Adrenal gland (tissue), 12 donors: ENCODE measurements around the gene COA1. TPM values are rescaled to one million over a fixed set of nuclear protein-coding genes. Genes with fewer than 3 reads are reported as not detected.

Experiments
- DNase-seq, 7 donors: peaks; one replicate each; pipeline ENCODE4 v3.0.0-alpha.2; 2019 to 2020
- H3K27ac ChIP-seq, 5 donors: fragments of 200-600 bp; sonication (generic) in 4 of 5; 1 replicate in 3 of 5; 2 replicates in 2 of 5; pipeline versions ENCODE4 v1.5.1 to v1.8.0; 2016 to 2020; ENCODE audit warnings: mild to moderate bottlenecking in 1 of 5
- H3K27me3 ChIP-seq: fragments of 200-600 bp; 2 replicates; pipeline ENCODE4 v1.8.0; 2021
- H3K36me3 ChIP-seq, 2 donors: fragments of 200-600 bp; replicated peaks in 1 of 2; 1 replicate in 1 of 2; 2 replicates in 1 of 2; pipeline versions ENCODE4 v1.5.1 to v1.8.0; 2018 to 2022
- H3K4me1 ChIP-seq, 2 donors: fragments of 200-600 bp; replicated peaks in 1 of 2; 1 replicate in 1 of 2; 2 replicates in 1 of 2; pipeline versions ENCODE4 v1.5.1 to v1.8.0; 2018 to 2021
- H3K4me3 ChIP-seq, 4 donors: fragments of 200-600 bp; sonication (generic) in 3 of 4; one replicate each; pipeline ENCODE4 v1.5.1; 2016 to 2018
- H3K9me3 ChIP-seq, 3 donors: fragments of 200-600 bp; sonication (generic) in 1 of 3; replicated peaks in 1 of 3; 1 replicate in 2 of 3; 2 replicates in 1 of 3; pipeline versions ENCODE4 v1.5.1 to v1.8.0; 2016 to 2021
- CTCF ChIP-seq, 6 experiments: fragments of 450-650 bp in 4 of 6; fragments of 200-600 bp in 2 of 6; sonication (generic) in 1 of 6; IDR thresholded peaks; 1 replicate in 5 of 6; 2 replicates in 1 of 6; pipeline versions ENCODE4 v1.5.1 to v1.8.0; 2016 to 2021; ENCODE audit warnings: antibody characterized with exemption in 6 of 6, mild to moderate bottlenecking in 2 of 6, moderate library complexity in 1 of 6
- POLR2A ChIP-seq, 2 donors: fragments of 450-650 bp; IDR thresholded peaks; one replicate each; pipeline ENCODE4 v1.6.1; 2017; ENCODE audit warnings: antibody characterized with exemption in 2 of 2, mild to moderate bottlenecking in 2 of 2, moderate library complexity in 1 of 2
- WGBS, 4 donors: extraction: QIAGEN DNeasy Blood & Tissue Kit in 2 of 4; methylation state at CpG; one replicate each; pipeline versions ENCODE4 v1.1.5 to v1.1.7; 2013 to 2017; 5-methylcytosine and 5-hydroxymethylcytosine counted together
- intact Hi-C, 2 donors: fragments of 100-400 bp; cut with DNase I; formaldehyde crosslinking; loops; one replicate each; pipeline versions ENCODE4 v1.14.1 to v1.15.0; 2022 to 2023
- polyA plus RNA-seq, 3 donors: library from polyadenylated mRNA; stranded (reverse); fragments of 200-250 nt in 2 of 3; fragments of 350-450 nt in 1 of 3; fragmentation: Illumina TruSeq in 1 of 3; extraction: RNeasy Lipid Tissue Mini Kit (QIAGEN cat#74804) in 1 of 3; gene quantifications; one replicate each; pipeline ENCODE4 v1.2.3, GENCODE V29; 2013 to 2014
- total RNA-seq, 9 donors: library from RNA; depleted of rRNA in 4 of 9; stranded (reverse); fragments of >200 nt in 4 of 9; fragments of 120-200 nt in 1 of 9; fragmentation: NEBNext Ultra II Directional in 1 of 9; extraction: Animal tissue kit (Norgen Biotek cat#: 25700) in 1 of 9; gene quantifications; one replicate each; pipeline versions ENCODE4 v1.1.0 to v1.2.4, GENCODE V29; 2013 to 2023
- donor health status: healthy with polysubstance abuse.
- donor health status: Bipolar disorder and iron deficiency.
- donor health status: DM: yes; HTN: yes; CAD: no.
- donor health status: DM: no; HTN: no; CAD: no.
- donor health status: DM: no; HTN: no; CAD: no.
- donor health status: DM: yes; HTN: yes; CAD: no.

COA1 gene
- total and polyA plus RNA-seq, 12 donors = 19.0 to 60.0 (median 40.2) TPM

DNA sequence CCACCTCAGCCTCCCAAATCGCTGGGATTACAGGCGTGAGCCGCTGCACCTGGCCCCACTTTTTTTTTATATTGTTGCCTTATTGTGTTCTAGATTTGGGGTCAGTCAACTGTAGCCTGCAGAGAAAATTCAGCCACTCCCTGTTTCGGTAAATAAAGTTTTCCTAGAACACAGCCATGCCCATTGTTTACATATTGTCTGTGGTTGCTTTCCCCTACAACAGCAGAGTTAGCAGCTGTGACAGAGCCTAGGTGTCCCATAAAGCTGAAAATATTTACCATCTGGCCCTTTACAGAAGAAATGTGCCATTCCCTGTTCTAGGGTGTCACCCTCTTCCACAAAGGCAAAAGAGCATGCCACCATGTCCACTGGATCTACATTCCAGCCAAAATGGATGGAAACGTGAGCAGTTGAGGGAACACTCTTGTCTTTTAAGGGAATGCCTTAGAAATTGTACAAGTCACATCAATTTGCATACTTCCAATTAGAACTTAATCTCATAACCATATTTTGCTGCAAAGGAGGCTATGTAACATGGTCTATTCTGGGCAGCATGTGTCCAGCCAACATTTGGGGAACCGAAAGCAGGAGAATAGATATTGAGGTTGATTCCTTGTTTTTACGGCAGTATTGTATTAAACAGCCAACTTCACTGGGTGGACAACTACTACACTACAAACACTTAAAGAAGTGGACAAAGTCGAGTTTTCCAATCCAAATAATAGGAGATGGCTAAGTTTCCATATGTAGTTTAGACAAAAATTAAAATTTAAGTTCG lies 18.2 kb upstream of the COA1 start:
- no peaks in the 10 kb centered on the region for H3K4me1 ChIP-seq
- no peaks in the 10 kb centered on the region for H3K9me3 ChIP-seq
- no peak for TF ChIP-seq CTCF (IDR thresholded peaks at IDR 0.05)
- no peak overlapping the region for H3K27ac ChIP-seq
- WGBS, 4 donors = 80 to 87% (median 83%) methylated on average over 9 of the region's 9 CpGs
- H3K4me3 ChIP-seq = no peak overlapping the region
- DNase-seq = no peak
- H3K27me3 ChIP-seq = no peaks in the 10 kb centered on the region
- no peaks in the 10 kb centered on the region for H3K36me3 ChIP-seq
- intact Hi-C loops = no loop called here

DNA sequence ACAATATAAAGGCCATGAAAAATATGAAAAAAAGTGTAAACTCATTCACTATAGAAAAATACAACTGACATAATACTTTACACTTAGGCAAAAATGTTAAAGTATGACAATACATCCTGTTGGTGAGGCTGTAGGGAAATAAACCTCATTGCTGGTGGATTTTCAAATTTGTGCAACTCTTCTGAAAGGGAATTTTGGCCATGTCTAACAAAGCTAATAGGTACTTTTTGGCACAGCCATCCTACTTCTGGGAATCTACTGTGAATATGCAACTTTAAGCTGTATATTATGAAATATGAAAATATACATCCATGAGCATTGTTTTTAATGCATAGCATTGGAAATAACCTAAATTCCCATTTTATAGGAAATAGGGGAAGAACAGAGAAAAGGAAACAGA lies 13.4 kb upstream of the COA1 start:
- H3K4me3 ChIP-seq = no peak overlapping the region
- no peaks in the 10 kb centered on the region for H3K4me1 ChIP-seq
- intact Hi-C loops = no loop called here
- TF ChIP-seq CTCF (IDR thresholded peaks at IDR 0.05) (no peak), POLR2A (IDR thresholded peaks at IDR 0.05) (no peak)
- H3K36me3 ChIP-seq = no peaks in the 10 kb centered on the region
- no peaks in the 10 kb centered on the region for H3K9me3 ChIP-seq
- H3K27me3 ChIP-seq = no peaks in the 10 kb centered on the region
- H3K27ac ChIP-seq = no peak overlapping the region
- no peak for DNase-seq

GRCh38 chr7:43737467-43738127 lies 8.3 kb upstream of the COA1 start:
- intact Hi-C loops = no loop called here
- no peak overlapping the region for H3K4me3 ChIP-seq
- H3K27me3 ChIP-seq = no peaks in the 10 kb centered on the region
- H3K9me3 ChIP-seq = no peaks in the 10 kb centered on the region
- H3K4me1 ChIP-seq = no peaks in the 10 kb centered on the region
- no peaks in the 10 kb centered on the region for H3K36me3 ChIP-seq
- no peak overlapping the region for H3K27ac ChIP-seq
- no peak for DNase-seq
- TF ChIP-seq CTCF (IDR thresholded peaks at IDR 0.05) = no peak
- 78 to 91% (median 85%) methylated on average over 3 to 6 of the region's 6 CpGs for WGBS, 4 donors

- 18 to 45% (median 31%) methylated on average over 2 of the region's 2 CpGs for whole genome bisulfite sequencing, 4 donors
- H3K36me3 ChIP-seq = no peaks in the 10 kb centered on the region
- H3K4me1 ChIP-seq = no peaks in the 10 kb centered on the region
- intact Hi-C loops = no loop called here
- H3K27ac ChIP-seq = no peak overlapping the region
- peak in 1 of 7 donors; percentile 23 for DNase-seq
- no peak overlapping the region for H3K4me3 ChIP-seq
- H3K27me3 ChIP-seq = no peaks in the 10 kb centered on the region
- no peaks in the 10 kb centered on the region for H3K9me3 ChIP-seq
- TF ChIP-seq POLR2A (IDR thresholded peaks at IDR 0.05) (no peak), CTCF (IDR thresholded peaks at IDR 0.05) (no peak)
Observed at GRCh38 chr7:43735802-43736603, 6.7 kb upstream of the COA1 start.
